Activated CD4-positive, alpha-beta T cell treated with anti-CD3 and anti-CD28 coated beads, Interleukin-2, amount 10 ng/mL, durations not matched to agents 24 days and 14 days (primary cell): Measurements from ENCODE around the gene EHBP1. TPM values are rescaled to one million over a fixed set of nuclear protein-coding genes. Genes with fewer than 3 reads are reported as not detected.

ENCODE experiments used
- DNase-seq: peaks from one replicate; pipeline ENCODE4 v3.0.0; 2022
- H3K27ac Mint-ChIP-seq: one replicate; pipeline ENCODE4 v1.8.0; 2022; ENCODE audit warnings: mild to moderate bottlenecking, mixed read lengths
- H3K27me3 Mint-ChIP-seq: one replicate; pipeline ENCODE4 v1.8.0; 2022; ENCODE audit warnings: mixed read lengths
- H3K36me3 Mint-ChIP-seq: one replicate; pipeline ENCODE4 v1.8.0; 2022; ENCODE audit warnings: low read depth, mild to moderate bottlenecking, mixed read lengths
- H3K4me1 Mint-ChIP-seq: one replicate; pipeline ENCODE4 v1.8.0; 2021; ENCODE audit warnings: mixed read lengths
- H3K4me3 Mint-ChIP-seq: one replicate; pipeline ENCODE4 v1.8.0; 2022; ENCODE audit warnings: mild to moderate bottlenecking, moderate library complexity, mixed read lengths
- H3K9me3 Mint-ChIP-seq: one replicate; pipeline ENCODE4 v1.8.0; 2021; ENCODE audit warnings: mixed read lengths
- intact Hi-C: fragments of 100-400 bp; cut with micrococcal nuclease; formaldehyde crosslinking; loops from one replicate; pipeline ENCODE4 v1.15.1; 2023
- total RNA-seq: library from RNA; stranded (reverse); gene quantifications from 2 replicates; pipeline ENCODE4 v1.2.3, GENCODE V29; 2022

EHBP1 gene
- total RNA-seq, 1 donor from 2014 or later, result 27.4 TPM

DNA sequence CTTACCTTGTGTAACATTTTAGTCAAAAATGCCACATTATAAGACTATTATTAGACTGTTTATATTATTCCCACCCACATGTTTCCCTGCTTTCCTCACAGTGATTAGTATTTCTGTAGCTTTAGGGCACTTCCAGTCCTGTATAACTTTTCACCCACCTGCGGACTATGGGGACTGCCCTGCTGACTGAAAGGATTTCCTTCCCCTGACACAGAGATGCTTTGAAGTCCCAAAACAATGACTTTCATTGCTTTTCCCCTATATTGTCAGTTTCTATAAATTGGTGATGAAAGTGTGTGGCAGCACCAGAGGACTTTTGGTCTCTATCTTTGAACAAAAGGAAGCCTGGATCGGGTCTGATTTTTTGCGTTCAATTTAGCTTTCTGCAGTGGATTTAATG lies 286.1 kb downstream of the EHBP1 start:
- H3K4me1 Mint-ChIP-seq, result no peaks in the 10 kb centered on the region

DNA sequence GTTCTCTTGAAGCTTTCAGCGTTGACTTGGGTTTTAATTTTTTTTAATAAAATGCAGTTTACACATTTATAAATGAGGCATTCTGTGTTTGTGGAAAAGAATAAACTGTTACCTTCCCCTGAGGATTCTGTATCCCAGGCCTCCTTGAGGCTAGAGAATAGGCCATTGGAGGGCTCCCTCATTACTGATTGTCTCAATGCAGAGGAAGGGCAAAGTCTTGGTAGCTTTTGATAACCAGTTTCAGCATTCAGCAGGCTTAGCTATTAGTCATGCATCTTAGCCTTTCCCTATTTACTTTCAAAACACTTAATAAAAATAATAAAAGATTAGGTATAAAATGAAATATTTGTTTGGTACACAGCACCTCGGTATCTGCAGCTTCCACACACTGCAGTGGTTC lies 287.0 kb downstream of the EHBP1 start:
- Mint-ChIP-seq H3K27ac (no peak overlapping the region), H3K4me1 (no peaks in the 10 kb centered on the region), H3K36me3 (peaks cover 5% of the 10 kb centered on the region), H3K27me3 (no peaks in the 10 kb centered on the region), H3K4me3 (no peak overlapping the region), H3K9me3 (no peaks in the 10 kb centered on the region)
- intact Hi-C loops, result no loop called here
- DNase-seq, result no peak

More for the DNA sequence above, 286.1 kb downstream of the EHBP1 start:
- H3K27me3 Mint-ChIP-seq, result no peaks in the 10 kb centered on the region
- no peak overlapping the region for H3K27ac Mint-ChIP-seq
- H3K4me3 Mint-ChIP-seq, result no peak overlapping the region
- H3K9me3 Mint-ChIP-seq, result no peaks in the 10 kb centered on the region
- no peak for DNase-seq
- H3K36me3 Mint-ChIP-seq, result no peaks in the 10 kb centered on the region
- intact Hi-C loops, result no loop called here

- Mint-ChIP-seq H3K27ac (no peak overlapping the region), H3K9me3 (no peaks in the 10 kb centered on the region), H3K4me1 (no peaks in the 10 kb centered on the region), H3K4me3 (no peak overlapping the region), H3K36me3 (peaks cover 5% of the 10 kb centered on the region), H3K27me3 (no peaks in the 10 kb centered on the region)
- DNase-seq, result no peak
- intact Hi-C loops, result no loop called here
Measured at GRCh38 chr2:62994206-62994605, 288.7 kb downstream of the EHBP1 start.

DNA sequence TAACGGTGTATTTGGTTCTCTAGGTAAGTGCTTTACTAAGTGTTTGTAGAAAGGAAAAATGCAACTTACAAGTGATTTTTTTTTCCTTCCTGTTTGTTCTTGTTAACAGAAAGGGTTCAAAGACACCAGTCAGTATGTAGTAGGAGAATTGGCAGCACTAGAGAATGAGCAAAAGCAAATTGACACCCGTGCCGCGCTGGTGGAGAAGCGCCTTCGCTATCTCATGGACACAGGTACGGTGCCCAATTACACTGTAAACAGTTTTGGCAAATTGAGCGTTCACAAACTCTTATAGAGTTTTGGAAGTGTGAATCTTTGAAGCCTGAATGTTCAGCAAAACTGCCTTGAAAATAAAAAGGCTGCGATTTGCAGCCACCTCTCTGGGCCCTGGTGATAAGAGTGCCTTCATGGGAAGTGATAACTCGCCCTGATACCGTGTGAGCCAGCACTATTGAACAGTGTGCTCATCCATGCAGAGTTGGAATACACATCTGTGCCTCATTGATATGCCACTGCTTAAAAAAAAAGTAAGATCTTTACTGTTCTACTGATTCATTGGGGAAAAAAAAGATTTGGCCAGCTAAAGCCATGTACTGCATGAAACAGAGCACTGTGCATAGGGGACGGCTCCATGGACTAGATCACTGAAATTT lies 291.1 kb downstream of the EHBP1 start:
- Mint-ChIP-seq H3K27me3 (no peaks in the 10 kb centered on the region), H3K36me3 (peaks cover 5% of the 10 kb centered on the region), H3K9me3 (no peaks in the 10 kb centered on the region), H3K4me1 (no peaks in the 10 kb centered on the region), H3K4me3 (no peak overlapping the region), H3K27ac (no peak overlapping the region)
- intact Hi-C loops, result no loop called here
- no peak for DNase-seq

GRCh38 chr2:62998949-62999348 lies 293.4 kb downstream of the EHBP1 start:
- intact Hi-C loops, result no loop called here
- Mint-ChIP-seq H3K9me3 (no peaks in the 10 kb centered on the region), H3K4me1 (no peaks in the 10 kb centered on the region), H3K27ac (no peak overlapping the region), H3K27me3 (no peaks in the 10 kb centered on the region), H3K4me3 (no peak overlapping the region), H3K36me3 (peaks cover 5% of the 10 kb centered on the region)
- DNase-seq, result no peak

DNA sequence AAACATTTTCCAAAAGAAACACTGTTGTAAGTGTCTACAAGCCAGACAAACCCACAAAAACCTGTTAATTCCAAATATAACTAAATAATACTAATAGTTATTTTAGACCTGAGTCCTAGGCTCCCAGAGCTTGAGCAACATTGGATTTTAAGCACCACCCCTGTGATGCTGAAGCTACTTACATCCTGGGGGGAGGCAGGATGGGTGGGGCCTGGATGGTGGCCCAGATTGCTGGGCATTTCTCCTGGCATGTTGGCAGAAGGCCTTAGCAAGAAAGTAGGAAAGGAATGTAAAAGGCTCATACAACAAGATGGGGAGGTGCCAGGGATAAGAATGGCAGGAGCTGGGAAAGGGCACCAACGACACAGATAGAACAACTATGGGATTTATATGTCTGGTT lies 294.4 kb downstream of the EHBP1 start:
- peaks cover 5% of the 10 kb centered on the region for H3K36me3 Mint-ChIP-seq
- H3K9me3 Mint-ChIP-seq, result no peaks in the 10 kb centered on the region
- H3K27ac Mint-ChIP-seq, result no peak overlapping the region
- intact Hi-C loops, result no loop called here
- no peaks in the 10 kb centered on the region for H3K27me3 Mint-ChIP-seq
- no peaks in the 10 kb centered on the region for H3K4me1 Mint-ChIP-seq
- no peak for DNase-seq
- no peak overlapping the region for H3K4me3 Mint-ChIP-seq

- intact Hi-C loops, result no loop called here
- no peak overlapping the region for H3K27ac Mint-ChIP-seq
- no peak for DNase-seq
- H3K36me3 Mint-ChIP-seq, result peaks cover 5% of the 10 kb centered on the region
- no peaks in the 10 kb centered on the region for H3K9me3 Mint-ChIP-seq
- no peaks in the 10 kb centered on the region for H3K27me3 Mint-ChIP-seq
- H3K4me1 Mint-ChIP-seq, result no peaks in the 10 kb centered on the region
- H3K4me3 Mint-ChIP-seq, result no peak overlapping the region
Measured at GRCh38 chr2:63000801-63001200, 295.3 kb downstream of the EHBP1 start.

- Mint-ChIP-seq H3K9me3 (no peaks in the 10 kb centered on the region), H3K36me3 (peaks cover 5% of the 10 kb centered on the region), H3K4me3 (no peak overlapping the region), H3K27ac (no peak overlapping the region), H3K27me3 (no peaks in the 10 kb centered on the region), H3K4me1 (no peaks in the 10 kb centered on the region)
- intact Hi-C loops, result no loop called here
- no peak for DNase-seq
Measured at GRCh38 chr2:63001576-63001975, 296.1 kb downstream of the EHBP1 start.

DNA sequence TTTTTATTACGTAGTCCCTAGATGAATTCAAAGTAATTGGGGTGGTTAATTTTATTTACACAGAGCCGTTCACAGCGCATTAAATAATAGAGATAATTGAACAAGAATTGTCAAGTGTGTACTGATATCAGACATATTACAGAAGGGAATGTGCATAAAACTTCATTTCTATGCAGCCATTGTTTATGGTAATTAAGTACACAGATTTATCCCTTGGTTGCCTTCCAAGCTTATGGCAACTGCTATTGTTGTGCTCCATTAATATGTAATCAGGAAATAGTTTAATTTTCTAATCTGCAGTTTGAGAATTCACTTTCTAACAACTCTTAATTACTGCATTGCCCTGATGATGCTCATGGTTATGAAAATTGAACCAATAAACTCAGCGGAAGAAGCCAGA lies 297.8 kb downstream of the EHBP1 start:
- Mint-ChIP-seq H3K9me3 (no peaks in the 10 kb centered on the region), H3K36me3 (no peaks in the 10 kb centered on the region), H3K27ac (no peak overlapping the region), H3K4me1 (no peaks in the 10 kb centered on the region), H3K27me3 (no peaks in the 10 kb centered on the region), H3K4me3 (no peak overlapping the region)
- DNase-seq, result no peak
- intact Hi-C loops, result no loop called here

GRCh38 chr2:63007813-63008458 lies 302.4 kb downstream of the EHBP1 start:
- Mint-ChIP-seq H3K9me3 (no peaks in the 10 kb centered on the region), H3K27ac (no peak overlapping the region), H3K4me1 (no peaks in the 10 kb centered on the region), H3K36me3 (no peaks in the 10 kb centered on the region), H3K27me3 (no peaks in the 10 kb centered on the region), H3K4me3 (no peak overlapping the region)
- intact Hi-C loops, result no loop called here
- DNase-seq, result no peak

- H3K9me3 Mint-ChIP-seq, result no peaks in the 10 kb centered on the region
- H3K4me1 Mint-ChIP-seq, result no peaks in the 10 kb centered on the region
- no peak for DNase-seq
- intact Hi-C loops, result no loop called here
- no peaks in the 10 kb centered on the region for H3K27me3 Mint-ChIP-seq
- no peaks in the 10 kb centered on the region for H3K36me3 Mint-ChIP-seq
- H3K27ac Mint-ChIP-seq, result no peak overlapping the region
- no peak overlapping the region for H3K4me3 Mint-ChIP-seq
Measured at GRCh38 chr2:63008838-63009237, 303.3 kb downstream of the EHBP1 start.

DNA sequence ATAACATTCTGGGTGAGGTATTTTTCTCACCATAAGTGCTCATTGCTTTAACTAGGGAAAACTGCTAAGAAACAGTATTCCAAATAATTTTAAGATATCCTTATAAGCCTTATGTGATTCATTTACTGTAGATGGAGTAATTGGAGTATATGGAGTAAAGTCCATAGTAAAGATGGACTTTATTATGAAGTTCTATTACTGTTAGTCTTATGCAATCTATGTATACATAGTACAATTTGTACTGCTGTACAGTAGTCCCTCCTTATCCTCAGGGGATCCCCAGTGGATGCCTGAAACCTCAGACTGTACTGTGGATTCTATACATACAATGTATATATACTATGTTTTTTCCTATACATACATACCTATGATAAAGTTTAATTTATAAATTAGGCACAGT lies 304.0 kb downstream of the EHBP1 start:
- H3K36me3 Mint-ChIP-seq, result no peaks in the 10 kb centered on the region
- intact Hi-C loops, result no loop called here
- no peak overlapping the region for H3K4me3 Mint-ChIP-seq
- no peaks in the 10 kb centered on the region for H3K4me1 Mint-ChIP-seq
- H3K9me3 Mint-ChIP-seq, result no peaks in the 10 kb centered on the region
- no peak overlapping the region for H3K27ac Mint-ChIP-seq
- H3K27me3 Mint-ChIP-seq, result no peaks in the 10 kb centered on the region
- no peak for DNase-seq

DNA sequence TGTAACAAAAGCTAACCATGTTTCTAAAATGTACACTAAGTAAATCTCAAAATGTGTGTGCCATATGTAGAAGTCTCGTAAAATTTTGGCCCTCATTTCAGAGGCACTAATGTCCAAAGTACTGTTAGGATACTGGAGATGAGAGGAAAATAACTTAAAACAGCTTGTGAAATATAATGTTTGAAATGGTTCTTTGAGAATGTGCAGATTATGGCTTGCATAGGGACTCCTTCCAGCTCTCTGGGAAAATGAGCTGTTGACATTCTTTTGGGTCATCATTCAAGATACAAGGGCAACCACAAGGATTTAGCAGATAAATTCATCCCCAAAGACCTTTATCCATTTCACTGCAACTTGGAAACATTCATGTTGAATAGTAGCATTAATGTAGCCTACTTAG lies 307.0 kb downstream of the EHBP1 start:
- Mint-ChIP-seq H3K27ac (no peak overlapping the region), H3K27me3 (no peaks in the 10 kb centered on the region), H3K4me1 (no peaks in the 10 kb centered on the region), H3K36me3 (no peaks in the 10 kb centered on the region), H3K4me3 (no peak overlapping the region), H3K9me3 (no peaks in the 10 kb centered on the region)
- DNase-seq, result no peak
- intact Hi-C loops, result no loop called here

DNA sequence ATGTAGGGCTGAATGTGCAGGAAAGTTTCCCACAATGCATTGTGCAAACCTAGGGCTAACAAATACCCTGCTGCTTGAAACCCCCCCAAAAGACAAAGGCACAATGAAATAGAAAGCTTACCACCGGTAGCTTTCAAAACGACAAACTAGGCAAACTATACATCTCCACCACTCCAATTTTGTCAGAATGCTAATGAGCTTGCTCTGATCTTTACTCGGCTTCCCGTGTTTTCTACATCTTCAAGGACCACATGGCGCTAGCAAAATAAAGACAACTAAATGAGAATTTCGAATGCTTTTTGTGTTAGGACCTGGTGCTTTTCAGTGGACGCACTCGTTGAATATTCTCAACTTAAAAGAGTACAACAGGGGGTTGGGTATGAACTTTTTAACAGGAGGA lies 307.9 kb downstream of the EHBP1 start:
- no peaks in the 10 kb centered on the region for H3K9me3 Mint-ChIP-seq
- no peak overlapping the region for H3K4me3 Mint-ChIP-seq
- no peaks in the 10 kb centered on the region for H3K36me3 Mint-ChIP-seq
- DNase-seq, result no peak
- H3K27me3 Mint-ChIP-seq, result no peaks in the 10 kb centered on the region
- no peaks in the 10 kb centered on the region for H3K4me1 Mint-ChIP-seq
- intact Hi-C loops, result no loop called here
- H3K27ac Mint-ChIP-seq, result no peak overlapping the region

DNA sequence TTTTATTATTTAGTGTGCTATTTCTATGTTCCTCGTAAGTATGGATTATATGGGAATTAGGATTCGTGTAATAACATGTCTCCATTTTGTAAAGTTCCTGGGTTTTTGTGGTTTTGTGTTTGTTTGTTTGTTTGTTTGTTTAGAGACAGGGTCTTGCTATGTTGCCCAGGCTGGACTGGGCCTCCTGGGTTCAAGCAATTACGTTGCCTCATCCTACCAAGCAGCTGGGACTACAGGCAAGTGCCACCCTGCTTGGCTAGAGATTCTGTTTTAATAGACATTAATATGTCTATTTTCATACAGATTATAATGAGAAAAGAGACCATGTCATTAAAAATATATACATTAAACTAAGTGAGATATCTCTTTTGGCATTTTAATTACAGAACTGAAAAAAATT lies 309.9 kb downstream of the EHBP1 start:
- Mint-ChIP-seq H3K27me3 (no peaks in the 10 kb centered on the region), H3K27ac (no peak overlapping the region), H3K4me3 (no peak overlapping the region), H3K4me1 (no peaks in the 10 kb centered on the region), H3K36me3 (no peaks in the 10 kb centered on the region), H3K9me3 (no peaks in the 10 kb centered on the region)
- intact Hi-C loops, result no loop called here
- DNase-seq, result no peak
